ENCODE measurements around the gene CAMK2A. TPM values are rescaled to one million over a fixed set of nuclear protein-coding genes. Genes with fewer than 3 reads are reported as not detected.

CAMK2A gene
- total and polyA plus RNA-seq, 5 donors: 8.0 to 18.4 (median 15.4) TPM

- WGBS: 92% methylated on average over 9 of the region's 9 CpGs
- DNase-seq: no peak
Measured at GRCh38 chr5:150181766-150182545, 107.6 kb downstream of the CAMK2A start.

GRCh38 chr5:150181027-150181426, 108.5 kb downstream of the CAMK2A start:
- intact Hi-C loops (cut with DNase I): no loop called here
- Histone ChIP-seq H3K4me3 (ENCODE audit: low read length) (no peak overlapping the region), H3K4me1 (ENCODE audit: control insufficient read depth, insufficient read depth, low read length) (peaks cover 8% of the 10 kb centered on the region), H3K9me3 (ENCODE audit: control insufficient read depth, low read length) (no peaks in the 10 kb centered on the region), H3K27ac (ENCODE audit: low read length) (peak overlapping the region; percentile 82), H3K27me3 (ENCODE audit: control insufficient read depth, insufficient read depth) (no peaks in the 10 kb centered on the region)
- WGBS: 52% methylated on average over 5 of the region's 5 CpGs
- DNase-seq: no peak
- ATAC-seq: peak; percentile 12 to 33

More at GRCh38 chr5:150181766-150182545, 107.6 kb downstream of the CAMK2A start:
- H3K9me3 ChIP-seq (ENCODE audit: control insufficient read depth, low read length): no peaks in the 10 kb centered on the region
- no peak overlapping the region for H3K4me3 ChIP-seq (ENCODE audit: low read length)
- peaks cover 8% of the 10 kb centered on the region for H3K4me1 ChIP-seq (ENCODE audit: control insufficient read depth, insufficient read depth, low read length)
- no peak overlapping the region for H3K27ac ChIP-seq (ENCODE audit: low read length)
- ATAC-seq: no peak
- no peaks in the 10 kb centered on the region for H3K27me3 ChIP-seq (ENCODE audit: control insufficient read depth, insufficient read depth)
- intact Hi-C loops (cut with DNase I): no loop called here

- Histone ChIP-seq H3K4me3 (ENCODE audit: low read length) (no peak overlapping the region), H3K9me3 (ENCODE audit: control insufficient read depth, low read length) (no peaks in the 10 kb centered on the region), H3K27ac (ENCODE audit: low read length) (peak overlapping the region; percentile 82), H3K4me1 (ENCODE audit: control insufficient read depth, insufficient read depth, low read length) (peaks cover 8% of the 10 kb centered on the region), H3K27me3 (ENCODE audit: control insufficient read depth, insufficient read depth) (no peaks in the 10 kb centered on the region)
- intact Hi-C loops (cut with DNase I): no loop called here
- 26% methylated on average over 18 of the region's 18 CpGs for WGBS
- DNase-seq (peak; percentile 91 to 94 (median 93)), ATAC-seq (peak; percentile 88)
Measured at GRCh38 chr5:150180241-150181026, 109.1 kb downstream of the CAMK2A start.

GRCh38 chr5:150179019-150179620, 110.5 kb downstream of the CAMK2A start:
- H3K27me3 ChIP-seq (ENCODE audit: control insufficient read depth, insufficient read depth): no peaks in the 10 kb centered on the region
- H3K4me1 ChIP-seq (ENCODE audit: control insufficient read depth, insufficient read depth, low read length): peaks cover 8% of the 10 kb centered on the region
- H3K9me3 ChIP-seq (ENCODE audit: control insufficient read depth, low read length): no peaks in the 10 kb centered on the region
- H3K27ac ChIP-seq (ENCODE audit: low read length): no peak overlapping the region
- WGBS: 84% methylated on average over 7 of the region's 7 CpGs
- intact Hi-C loops (cut with DNase I): no loop called here
- no peak overlapping the region for H3K4me3 ChIP-seq (ENCODE audit: low read length)
- no peak for DNase-seq
- ATAC-seq: no peak

GRCh38 chr5:150178262-150178661, 111.3 kb downstream of the CAMK2A start:
- WGBS: 70% methylated on average over 4 of the region's 4 CpGs
- H3K27ac ChIP-seq (ENCODE audit: low read length): no peak overlapping the region
- ATAC-seq (no peak), DNase-seq (no peak)
- H3K4me3 ChIP-seq (ENCODE audit: low read length): no peak overlapping the region
- H3K9me3 ChIP-seq (ENCODE audit: control insufficient read depth, low read length): no peaks in the 10 kb centered on the region
- intact Hi-C loops (cut with DNase I): no loop called here
- H3K27me3 ChIP-seq (ENCODE audit: control insufficient read depth, insufficient read depth): no peaks in the 10 kb centered on the region
- peaks cover 8% of the 10 kb centered on the region for H3K4me1 ChIP-seq (ENCODE audit: control insufficient read depth, insufficient read depth, low read length)

GRCh38 chr5:150177721-150178120, 111.9 kb downstream of the CAMK2A start:
- Histone ChIP-seq H3K4me3 (ENCODE audit: low read length) (no peak overlapping the region), H3K9me3 (ENCODE audit: control insufficient read depth, low read length) (no peaks in the 10 kb centered on the region), H3K27me3 (ENCODE audit: control insufficient read depth, insufficient read depth) (no peaks in the 10 kb centered on the region), H3K4me1 (ENCODE audit: control insufficient read depth, insufficient read depth, low read length) (peaks cover 8% of the 10 kb centered on the region), H3K27ac (ENCODE audit: low read length) (no peak overlapping the region)
- 64% methylated on average over 4 of the region's 4 CpGs for WGBS
- no peak for ATAC-seq
- intact Hi-C loops (cut with DNase I): no loop called here
- DNase-seq: no peak

GRCh38 chr5:150176745-150177477, 112.7 kb downstream of the CAMK2A start:
- Histone ChIP-seq H3K4me3 (ENCODE audit: low read length) (no peak overlapping the region), H3K27me3 (ENCODE audit: control insufficient read depth, insufficient read depth) (no peaks in the 10 kb centered on the region), H3K4me1 (ENCODE audit: control insufficient read depth, insufficient read depth, low read length) (peaks cover 8% of the 10 kb centered on the region), H3K27ac (ENCODE audit: low read length) (no peak overlapping the region), H3K9me3 (ENCODE audit: control insufficient read depth, low read length) (no peaks in the 10 kb centered on the region)
- DNase-seq (no peak), ATAC-seq (no peak)
- intact Hi-C loops (cut with DNase I): no loop called here
- 62% methylated on average over 8 of the region's 8 CpGs for WGBS

GRCh38 chr5:150175536-150175935, 114.0 kb downstream of the CAMK2A start:
- Histone ChIP-seq H3K9me3 (ENCODE audit: control insufficient read depth, low read length) (no peaks in the 10 kb centered on the region), H3K4me3 (ENCODE audit: low read length) (no peak overlapping the region), H3K27ac (ENCODE audit: low read length) (no peak overlapping the region), H3K27me3 (ENCODE audit: control insufficient read depth, insufficient read depth) (no peaks in the 10 kb centered on the region), H3K4me1 (ENCODE audit: control insufficient read depth, insufficient read depth, low read length) (peaks cover 8% of the 10 kb centered on the region)
- DNase-seq (peak in 1 of 3 donors; percentile 46), ATAC-seq (no peak)
- intact Hi-C loops (cut with DNase I): no loop called here
- 77% methylated on average over 5 of the region's 5 CpGs for WGBS

GRCh38 chr5:150175076-150175475, 114.5 kb downstream of the CAMK2A start:
- intact Hi-C loops (cut with DNase I): no loop called here
- WGBS: 59% methylated on average over 1 of the region's 1 CpG

GRCh38 chr5:150174285-150174684, 115.3 kb downstream of the CAMK2A start:
- H3K27me3 ChIP-seq (ENCODE audit: control insufficient read depth, insufficient read depth): no peaks in the 10 kb centered on the region
- H3K4me1 ChIP-seq (ENCODE audit: control insufficient read depth, insufficient read depth, low read length): no peaks in the 10 kb centered on the region
- ATAC-seq: no peak
- H3K27ac ChIP-seq (ENCODE audit: low read length): no peak overlapping the region
- DNase-seq: peak in 1 of 3 donors; percentile 14
- H3K4me3 ChIP-seq (ENCODE audit: low read length): no peak overlapping the region
- intact Hi-C loops (cut with DNase I): no loop called here
- WGBS: 84% methylated on average over 6 of the region's 6 CpGs
- H3K9me3 ChIP-seq (ENCODE audit: control insufficient read depth, low read length): no peaks in the 10 kb centered on the region

More at GRCh38 chr5:150175076-150175475, 114.5 kb downstream of the CAMK2A start:
- Histone ChIP-seq H3K27ac (ENCODE audit: low read length) (no peak overlapping the region), H3K9me3 (ENCODE audit: control insufficient read depth, low read length) (no peaks in the 10 kb centered on the region), H3K4me3 (ENCODE audit: low read length) (no peak overlapping the region), H3K27me3 (ENCODE audit: control insufficient read depth, insufficient read depth) (no peaks in the 10 kb centered on the region), H3K4me1 (ENCODE audit: control insufficient read depth, insufficient read depth, low read length) (peaks cover 3% of the 10 kb centered on the region)
- no peak for ATAC-seq
- DNase-seq: peak in 2 of 3 donors; percentile 18 to 41

Data from right cardiac atrium (tissue), 5 donors.